ENCODE results near the gene PXDN. TPM values are rescaled to one million over a fixed set of nuclear protein-coding genes. Genes with fewer than 3 reads are reported as not detected.

Gene PXDN
- total RNA-seq, 2 donors from 2014 or later = 29.5 to 40.8 TPM

DNA sequence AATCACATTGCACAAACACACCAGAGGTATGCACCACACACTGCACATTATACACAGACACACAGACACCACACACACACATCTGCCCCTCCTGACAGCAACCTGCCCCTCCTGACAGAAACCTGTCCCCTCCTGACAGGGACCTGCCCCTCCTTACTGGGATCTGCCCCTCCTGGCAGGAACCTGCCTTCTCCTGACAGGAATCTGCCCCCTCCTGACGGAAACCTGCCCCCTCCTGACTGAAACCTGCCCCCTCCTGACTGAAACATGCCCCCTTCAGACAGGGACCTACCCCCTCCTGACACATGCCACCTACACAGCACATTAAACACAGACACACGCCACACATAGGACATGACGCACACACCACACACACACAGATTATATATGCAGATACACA lies 88.9 kb downstream of the PXDN start:
- H3K9me3 ChIP-seq = no peaks in the 10 kb centered on the region
- DNase-seq (ENCODE audit: low spot score) = no peak
- TF ChIP-seq, protein P1, sequence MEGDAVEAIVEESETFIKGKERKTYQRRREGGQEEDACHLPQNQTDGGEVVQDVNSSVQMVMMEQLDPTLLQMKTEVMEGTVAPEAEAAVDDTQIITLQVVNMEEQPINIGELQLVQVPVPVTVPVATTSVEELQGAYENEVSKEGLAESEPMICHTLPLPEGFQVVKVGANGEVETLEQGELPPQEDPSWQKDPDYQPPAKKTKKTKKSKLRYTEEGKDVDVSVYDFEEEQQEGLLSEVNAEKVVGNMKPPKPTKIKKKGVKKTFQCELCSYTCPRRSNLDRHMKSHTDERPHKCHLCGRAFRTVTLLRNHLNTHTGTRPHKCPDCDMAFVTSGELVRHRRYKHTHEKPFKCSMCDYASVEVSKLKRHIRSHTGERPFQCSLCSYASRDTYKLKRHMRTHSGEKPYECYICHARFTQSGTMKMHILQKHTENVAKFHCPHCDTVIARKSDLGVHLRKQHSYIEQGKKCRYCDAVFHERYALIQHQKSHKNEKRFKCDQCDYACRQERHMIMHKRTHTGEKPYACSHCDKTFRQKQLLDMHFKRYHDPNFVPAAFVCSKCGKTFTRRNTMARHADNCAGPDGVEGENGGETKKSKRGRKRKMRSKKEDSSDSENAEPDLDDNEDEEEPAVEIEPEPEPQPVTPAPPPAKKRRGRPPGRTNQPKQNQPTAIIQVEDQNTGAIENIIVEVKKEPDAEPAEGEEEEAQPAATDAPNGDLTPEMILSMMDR (IDR thresholded peaks at IDR 0.05) = no peak
- no peak for TF ChIP-seq POLR2A (IDR thresholded peaks at IDR 0.05)
- no peak for TF ChIP-seq POLR2AphosphoS5 (IDR thresholded peaks at IDR 0.05)
- peaks cover 0 to 7% of the 10 kb centered on the region in 2 donors for H3K36me3 ChIP-seq
- no peaks in the 10 kb centered on the region for H3K4me1 ChIP-seq (replicated peaks)
- intact Hi-C loops (cut with DNase I) = no loop called here
- no peak overlapping the region for H3K27ac ChIP-seq
- H3K4me3 ChIP-seq = no peak overlapping the region
- no peaks in the 10 kb centered on the region for H3K27me3 ChIP-seq (replicated peaks; ENCODE audit: insufficient read depth)
- 87% methylated on average over 3 of the region's 3 CpGs for WGBS

DNA sequence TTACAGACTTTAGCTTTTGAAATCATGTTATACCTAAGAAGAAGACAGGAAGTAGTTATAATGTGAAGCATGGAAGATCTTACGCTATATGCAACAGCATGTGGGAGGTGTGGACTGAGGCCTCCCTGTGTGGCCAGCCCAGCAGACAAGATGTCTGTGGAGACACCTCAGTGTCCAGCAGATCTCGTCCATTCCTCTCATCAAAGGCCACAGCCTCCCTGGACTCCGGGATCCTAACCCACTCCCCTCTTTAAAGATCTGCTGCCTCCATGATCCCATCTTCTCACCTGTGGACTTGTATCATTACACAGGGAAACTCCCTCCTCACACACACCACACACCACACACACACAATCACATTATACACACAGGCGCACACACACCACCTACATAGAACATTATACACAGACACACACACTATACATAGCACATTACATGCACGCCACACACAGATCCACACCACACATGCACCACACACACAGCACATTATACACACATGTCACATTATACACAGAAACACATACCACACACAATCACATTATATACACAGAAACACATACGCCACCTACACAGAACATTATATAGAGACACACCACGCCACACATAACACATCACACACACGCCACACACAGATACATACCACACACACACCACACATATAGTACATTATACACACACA lies 89.5 kb downstream of the PXDN start:
- intact Hi-C loops (cut with DNase I) = loop anchor here (5.0 kb wide), 2 partner anchors 87 to 167 kb away; partner anchors contain the start of gene PXDN
- TF ChIP-seq, protein P1 (IDR thresholded peaks at IDR 0.05) = no peak
- TF ChIP-seq POLR2AphosphoS5 (IDR thresholded peaks at IDR 0.05) (no peak), POLR2A (IDR thresholded peaks at IDR 0.05) (no peak)
- H3K9me3 ChIP-seq = no peaks in the 10 kb centered on the region
- no peak for DNase-seq (ENCODE audit: low spot score)
- 79% methylated on average over 8 of the region's 8 CpGs for WGBS
- no peak overlapping the region for H3K4me3 ChIP-seq
- no peaks in the 10 kb centered on the region for H3K27me3 ChIP-seq (replicated peaks; ENCODE audit: insufficient read depth)
- no peaks in the 10 kb centered on the region for H3K4me1 ChIP-seq (replicated peaks)
- peak overlapping the region in 1 of 2 donors; percentile 11 for H3K27ac ChIP-seq
- H3K36me3 ChIP-seq = peaks cover 0 to under 1% of the 10 kb centered on the region in 2 donors

DNA sequence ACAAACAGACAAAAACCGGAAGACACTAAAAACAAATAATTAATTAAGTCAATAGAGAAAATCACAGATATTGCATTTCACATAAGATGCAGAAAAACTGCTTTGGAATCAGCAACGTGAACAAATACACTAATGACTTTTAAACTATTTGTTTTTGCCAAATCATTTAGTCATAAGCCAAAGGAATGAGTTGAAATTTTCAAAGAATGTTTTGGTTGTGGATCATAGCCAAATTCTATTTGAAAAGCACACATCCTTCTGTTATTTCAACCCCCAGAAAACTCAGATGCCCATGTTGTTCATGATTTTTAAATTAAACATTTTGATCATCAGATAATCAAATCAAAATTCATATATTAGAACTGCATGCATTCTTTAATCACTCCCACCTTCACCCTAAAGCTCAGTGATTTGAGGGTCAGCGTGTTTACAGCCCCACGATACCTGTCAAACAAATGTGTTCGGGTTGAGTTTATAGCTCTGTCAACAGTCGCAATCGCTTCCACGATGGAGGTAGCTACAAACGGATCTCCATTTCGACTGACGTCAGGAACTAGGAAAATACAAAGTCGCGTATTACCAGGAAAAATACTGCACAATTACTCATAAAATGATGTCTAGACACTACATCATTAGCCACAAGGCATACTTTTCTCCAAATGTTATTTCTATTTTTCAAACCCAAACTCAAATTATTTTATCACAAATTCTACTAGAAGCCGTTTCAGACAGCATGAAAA lies 90.2 kb downstream of the PXDN start:
- 69% methylated on average over 14 of the region's 14 CpGs for whole genome bisulfite sequencing
- TF ChIP-seq, protein P1 (IDR thresholded peaks at IDR 0.05) = no peak
- TF ChIP-seq POLR2A (IDR thresholded peaks at IDR 0.05) (no peak), POLR2AphosphoS5 (IDR thresholded peaks at IDR 0.05) (no peak)
- Histone ChIP-seq H3K4me3 (no peak overlapping the region), H3K27me3 (replicated peaks; ENCODE audit: insufficient read depth) (no peaks in the 10 kb centered on the region), H3K4me1 (replicated peaks) (no peaks in the 10 kb centered on the region), H3K9me3 (no peaks in the 10 kb centered on the region), H3K36me3 (peaks cover 0 to 1% of the 10 kb centered on the region in 2 donors), H3K27ac (peak overlapping the region; percentile 11 to 43)
- intact Hi-C loops (cut with DNase I) = loop anchor here (5.0 kb wide), 2 partner anchors 88 to 168 kb away; partner anchors contain the start of gene PXDN
- no peak for DNase-seq (ENCODE audit: low spot score)

DNA sequence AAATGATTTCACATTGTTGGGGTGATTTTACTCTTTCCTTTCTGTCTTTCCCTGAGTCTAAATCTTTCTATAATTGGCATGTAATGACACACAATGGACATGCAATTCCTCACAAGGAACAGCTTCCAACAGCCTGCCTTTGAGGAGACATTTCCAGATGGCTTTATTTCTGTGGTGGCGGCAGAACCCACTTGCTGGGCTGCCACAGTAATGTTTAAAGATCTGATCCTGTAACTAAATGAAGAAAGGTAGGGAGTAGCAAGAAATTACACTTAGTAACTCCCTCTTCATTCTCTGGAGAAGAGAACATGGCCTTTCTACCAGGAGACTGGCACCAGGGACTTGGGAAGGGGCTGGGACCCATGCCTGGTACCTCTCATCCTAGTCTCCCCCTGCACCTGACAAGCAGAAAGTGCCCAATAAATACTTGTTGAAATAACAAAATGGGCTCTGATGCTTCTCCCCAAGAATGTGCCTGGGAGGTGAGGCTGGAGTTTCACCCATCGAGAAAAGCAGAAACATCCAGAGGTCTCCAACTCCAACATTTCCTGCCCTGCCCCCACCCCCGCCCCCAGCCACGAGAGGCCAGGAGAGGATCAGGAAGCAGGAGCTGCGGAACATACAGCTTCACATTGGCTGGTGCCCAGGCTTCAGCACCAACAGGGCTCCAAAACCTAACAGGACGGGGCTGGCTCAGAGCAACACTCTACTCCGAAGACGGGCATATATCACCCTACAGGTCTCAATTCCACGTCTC lies 92.1 kb downstream of the PXDN start:
- no peaks in the 10 kb centered on the region for H3K9me3 ChIP-seq
- WGBS = 38% methylated on average over 9 of the region's 9 CpGs
- intact Hi-C loops (cut with DNase I) = loop anchor here (5.0 kb wide), 2 partner anchors 90 to 170 kb away; partner anchors contain the start of gene PXDN
- H3K27me3 ChIP-seq (replicated peaks; ENCODE audit: insufficient read depth) = no peaks in the 10 kb centered on the region
- TF ChIP-seq, protein P1 (IDR thresholded peaks at IDR 0.05) = peak in 1 of 4 experiments; percentile 12
- TF ChIP-seq POLR2A (IDR thresholded peaks at IDR 0.05) = no peak
- no peak for TF ChIP-seq POLR2AphosphoS5 (IDR thresholded peaks at IDR 0.05)
- no peak overlapping the region for H3K4me3 ChIP-seq
- no peak for DNase-seq (ENCODE audit: low spot score)
- H3K36me3 ChIP-seq = peaks cover 0 to 10% of the 10 kb centered on the region in 2 donors
- H3K4me1 ChIP-seq (replicated peaks) = no peaks in the 10 kb centered on the region
- peak overlapping the region; percentile 43 to 44 for H3K27ac ChIP-seq
